ENCODE measurements around the gene GSTT4.
"Not testable (repeated sequence)": the region's sequence is repeated elsewhere in the genome, so short reads cannot be mapped to it uniquely, and the experiment has no call there.

GSTT4 gene

DNA sequence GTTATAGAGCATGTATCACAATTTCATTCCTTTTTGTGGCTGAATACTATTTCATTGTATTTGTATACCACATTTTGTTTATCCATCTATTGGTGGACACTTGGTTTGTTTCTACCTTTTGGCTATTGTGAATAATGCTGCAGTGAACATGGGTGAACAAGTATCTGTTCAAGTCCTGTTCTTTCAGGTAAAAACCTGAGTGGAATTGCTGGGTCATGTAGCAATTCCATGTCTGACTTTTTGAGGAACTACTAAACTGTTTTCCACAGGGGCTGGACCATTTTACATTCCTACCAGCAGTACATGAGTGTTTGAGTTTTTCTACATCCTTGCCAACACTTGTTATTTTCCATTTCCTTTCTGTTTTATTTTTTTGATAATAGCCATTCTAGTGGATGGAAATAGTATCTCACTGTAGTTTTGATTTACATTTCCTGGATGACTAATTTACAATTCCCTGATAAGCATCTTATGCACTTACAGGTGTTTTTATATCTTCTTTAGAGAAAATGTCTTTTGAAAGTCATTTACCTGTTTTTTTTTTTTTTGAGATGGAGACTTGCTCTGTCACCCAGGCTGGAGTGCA is 18.0 kb upstream of the GSTT4 start:
- DNase-seq = no peak

DNA sequence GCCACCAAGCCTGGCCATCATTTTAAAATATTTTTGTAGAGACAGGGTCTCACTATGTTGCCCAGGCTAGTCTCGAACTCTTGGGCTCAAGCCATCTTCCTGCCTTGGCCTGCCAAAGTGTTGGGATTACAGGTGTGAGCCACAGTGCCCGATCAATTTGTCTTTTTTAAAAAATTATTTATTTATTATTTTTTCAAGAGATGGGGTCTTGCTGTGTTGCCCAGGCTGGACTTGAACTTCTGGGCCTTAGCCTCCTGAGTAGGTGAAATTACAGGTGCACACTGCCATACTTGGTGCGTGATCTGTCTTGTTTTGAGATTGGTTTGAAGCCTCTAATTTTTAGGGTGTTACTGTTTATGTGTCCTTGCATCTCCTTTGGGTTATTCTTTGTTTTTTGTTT is 16.1 kb upstream of the GSTT4 start:
- DNase-seq = no peak

DNA sequence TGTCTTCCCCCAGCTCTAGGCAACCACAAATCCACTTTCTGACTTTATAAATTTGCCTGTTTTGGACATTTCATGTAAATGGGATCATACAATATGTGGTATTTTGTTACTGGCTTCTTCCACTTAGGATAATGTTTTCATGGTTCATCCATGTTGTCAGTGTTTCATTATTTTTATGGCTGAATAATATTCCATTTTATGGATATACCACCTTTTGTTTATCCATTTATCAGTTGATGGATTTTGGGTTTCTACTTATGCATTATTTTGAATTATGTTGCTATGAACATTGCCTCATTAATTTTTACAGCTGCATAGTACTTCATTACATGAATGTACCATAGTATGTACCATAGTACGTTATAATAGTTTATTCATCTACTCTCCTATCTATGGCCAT is 10.9 kb upstream of the GSTT4 start:
- DNase-seq = no peak

DNA sequence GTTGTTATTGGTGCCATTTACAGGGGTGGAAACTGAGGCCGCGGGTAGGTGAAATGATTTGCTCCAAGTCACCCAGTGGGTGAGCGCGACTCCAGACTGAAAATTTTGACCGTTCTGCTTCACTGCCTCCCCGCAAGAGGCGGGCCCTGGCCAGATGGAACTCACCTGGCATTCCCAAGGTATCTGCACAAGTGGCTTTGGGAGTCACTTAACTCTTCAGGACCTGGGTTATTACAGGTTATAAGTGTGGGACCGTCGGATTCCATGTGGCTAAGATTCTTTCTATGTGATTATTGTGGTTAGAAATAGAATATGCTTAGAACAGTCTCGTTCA is 6.4 kb upstream of the GSTT4 start:
- DNase-seq = no peak

DNA sequence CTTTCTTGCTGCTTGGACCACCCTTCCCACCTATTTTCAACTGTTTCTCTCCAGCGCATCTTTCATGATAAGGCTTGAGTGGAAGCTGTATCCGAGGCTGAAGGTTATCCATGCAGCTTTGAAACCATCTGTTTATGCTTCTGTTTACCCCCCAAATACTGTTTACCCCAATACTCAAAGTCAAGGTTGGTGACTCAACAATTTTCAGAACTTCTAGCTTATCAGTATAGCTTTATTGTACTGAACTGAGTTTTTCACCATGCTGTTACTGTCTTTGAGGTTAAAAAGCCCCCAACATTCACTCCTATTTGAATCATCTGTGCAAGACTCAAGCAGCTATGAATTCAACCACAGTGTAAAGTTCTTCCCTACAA is 4.8 kb upstream of the GSTT4 start:
- DNase-seq = no peak

DNA sequence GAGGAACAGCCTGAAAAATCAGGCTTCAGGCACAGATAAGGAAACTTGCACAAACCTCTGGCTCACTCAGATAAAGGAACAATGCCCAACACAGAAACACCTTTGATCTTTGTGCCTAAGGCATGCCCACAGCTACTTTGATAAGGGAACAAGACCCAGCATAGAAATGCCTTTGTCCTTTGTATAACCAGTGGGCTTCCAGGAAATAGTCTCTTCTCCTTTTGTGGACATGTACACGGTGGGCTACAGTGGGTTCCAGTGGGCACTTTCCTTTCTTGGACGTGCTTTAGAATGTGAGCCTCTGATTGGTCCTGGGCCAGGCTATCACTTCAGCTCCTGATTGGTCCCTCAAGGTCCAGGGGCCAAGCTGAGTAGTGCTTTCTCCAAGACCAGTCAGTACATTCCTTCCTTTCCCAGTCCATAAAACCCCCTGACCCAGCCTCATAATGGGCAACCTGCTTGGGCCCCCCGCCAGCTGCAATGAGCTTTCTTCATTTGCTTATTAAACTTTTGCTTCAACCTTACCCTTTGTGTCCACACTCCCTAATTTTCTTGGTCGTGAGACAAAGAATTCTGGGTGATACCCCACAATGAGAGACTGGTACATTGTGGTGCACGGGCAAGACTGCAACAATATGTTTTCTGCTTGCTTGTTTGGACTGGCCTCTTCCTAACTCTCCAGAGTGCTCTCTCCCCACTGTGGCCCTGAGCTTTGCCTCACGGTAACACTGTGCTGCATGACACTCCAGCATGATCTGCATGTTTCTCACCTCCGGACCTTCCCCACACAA is 4.2 kb upstream of the GSTT4 start:
- no peak for DNase-seq

DNA sequence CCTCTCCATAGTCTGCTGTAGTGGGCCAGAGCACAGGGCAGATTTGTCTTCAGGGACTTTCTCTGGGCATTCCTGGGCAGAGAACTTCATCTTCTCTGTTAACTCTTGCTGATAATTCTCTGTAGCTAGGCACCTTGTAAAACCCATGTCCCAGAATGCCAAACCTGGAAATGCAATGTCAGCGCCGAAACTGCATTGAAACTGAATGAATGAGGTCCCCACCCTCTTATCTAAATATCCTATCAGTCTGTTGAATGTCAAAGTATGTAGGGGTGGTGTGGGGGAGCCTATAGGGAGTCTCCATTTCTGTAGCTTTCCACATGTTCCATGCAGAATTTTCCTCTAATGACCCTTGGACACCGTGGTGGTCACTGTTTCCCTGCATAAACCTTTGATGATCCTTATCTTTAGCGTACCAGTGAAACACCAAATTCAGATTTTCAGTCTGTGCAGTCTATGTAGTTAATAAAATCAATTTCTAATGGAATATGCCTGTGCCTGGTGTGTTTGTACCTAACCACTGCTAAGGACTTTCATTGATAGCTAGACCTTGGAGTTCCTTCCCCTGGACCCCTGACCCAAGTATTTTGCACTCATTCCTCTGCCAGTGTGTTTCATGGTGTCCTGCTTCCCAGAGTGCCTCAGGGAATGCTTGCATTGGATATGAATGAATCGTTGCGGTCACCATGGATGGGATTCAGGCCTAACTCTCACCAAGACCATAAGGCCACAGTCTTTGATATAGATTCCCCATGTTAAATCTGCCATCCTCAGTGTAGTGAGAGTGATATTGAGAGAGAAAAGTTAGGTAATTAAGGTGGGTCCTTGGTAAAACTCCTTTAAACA is 3.4 kb upstream of the GSTT4 start:
- no peak for DNase-seq

DNA sequence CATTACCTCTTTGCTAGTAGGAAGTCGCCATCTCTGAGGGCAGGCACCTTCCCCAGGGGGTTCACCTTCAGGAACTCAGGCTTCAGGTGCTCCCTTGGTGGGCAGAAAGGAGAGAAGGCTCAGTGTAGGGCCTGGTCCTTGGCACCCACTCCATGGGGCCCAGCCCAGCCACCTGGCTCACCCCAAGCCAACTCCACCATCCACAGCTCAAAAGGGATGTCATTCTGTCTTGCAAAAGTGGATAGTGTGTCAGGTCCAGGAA is 2.7 kb upstream of the GSTT4 start:
- DNase-seq = no peak

DNA sequence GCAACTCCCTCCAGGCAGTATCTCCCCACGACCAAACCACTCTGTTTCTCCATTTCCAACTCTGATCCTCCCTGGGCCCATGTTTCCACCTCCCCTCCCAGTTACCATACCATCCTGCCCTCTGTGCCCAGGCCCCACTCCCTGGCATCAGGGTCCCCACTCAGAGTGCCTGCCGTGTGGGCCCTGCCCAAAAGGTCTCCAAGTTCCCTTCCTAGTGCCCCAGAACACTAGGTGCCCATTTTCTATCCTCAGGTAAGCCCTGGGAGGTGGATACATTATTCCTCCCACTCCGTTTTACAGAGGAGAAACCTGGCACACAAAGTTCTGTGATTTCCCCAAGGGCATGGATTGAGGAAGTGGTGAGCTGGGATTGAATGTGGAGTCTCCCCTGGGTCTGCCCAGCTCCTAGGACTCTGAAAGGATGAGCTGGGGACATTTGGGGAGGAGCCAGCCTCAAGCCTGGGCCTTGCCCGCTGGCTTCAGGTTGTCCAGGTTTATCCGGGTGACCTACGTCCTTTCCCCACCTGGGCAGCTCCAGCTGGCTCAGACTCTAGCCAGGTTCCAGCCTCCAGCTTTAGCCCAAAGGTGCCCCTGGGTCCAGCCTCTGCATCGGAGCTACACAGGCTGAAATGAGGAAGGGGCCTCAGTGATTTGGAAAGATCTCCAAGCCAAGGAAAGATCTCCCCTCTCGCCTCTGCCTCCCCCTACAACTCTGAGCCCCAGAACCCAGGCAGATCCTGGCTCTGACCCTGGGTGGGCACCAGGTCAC is 2.2 kb upstream of the GSTT4 start:
- DNase-seq = no peak

DNA sequence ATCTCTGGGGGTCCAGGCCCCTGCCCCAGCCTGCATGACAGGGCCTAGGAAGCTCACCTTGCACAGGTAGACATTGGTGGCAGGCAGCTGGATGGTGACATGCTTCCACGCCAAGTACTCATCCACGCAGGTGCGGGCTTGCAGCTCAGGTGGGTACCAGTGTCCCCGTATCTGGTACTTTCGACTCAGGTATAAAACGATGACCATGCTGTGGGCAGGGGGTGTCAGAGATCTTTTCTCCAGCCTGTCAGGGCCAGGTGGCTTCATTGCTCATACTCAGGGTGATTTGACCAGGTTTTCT is 1.6 kb upstream of the GSTT4 start:
- DNase-seq = no peak

DNA sequence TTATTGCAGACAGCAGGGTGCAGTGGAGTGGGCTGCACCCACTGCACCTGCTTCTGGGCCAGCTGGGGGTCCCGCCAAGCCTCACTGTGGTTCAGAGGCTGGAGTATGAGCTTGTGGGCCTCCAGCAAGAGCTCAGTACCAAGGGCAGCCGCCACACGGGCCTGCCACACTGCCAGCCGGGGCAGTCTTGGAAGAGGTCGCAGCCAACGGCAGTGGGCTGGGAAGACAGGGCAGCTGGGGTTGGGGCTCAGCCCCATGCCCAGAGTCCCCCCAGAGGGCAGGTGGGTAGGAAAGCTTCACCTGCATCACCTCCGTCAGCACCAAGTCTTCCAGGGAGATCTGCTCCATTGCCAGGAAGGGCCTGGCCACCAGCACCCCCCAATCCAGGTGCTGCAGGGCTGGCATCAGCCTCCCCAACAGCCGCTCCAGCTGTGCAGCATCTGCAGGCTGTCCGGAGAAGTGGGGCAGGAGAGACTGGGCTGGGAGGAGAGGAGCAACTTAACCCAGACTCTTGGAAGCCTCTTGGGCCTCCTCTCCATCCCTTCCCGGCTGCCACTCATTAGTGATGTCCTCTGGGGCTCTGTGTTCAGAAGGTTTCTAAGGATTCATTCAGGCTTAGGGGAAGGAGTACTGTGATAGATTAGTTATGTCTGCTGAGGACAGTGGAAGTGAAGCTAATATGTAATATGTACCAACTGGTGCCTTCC is 1.1 kb upstream of the GSTT4 start:
- no peak for DNase-seq

DNA sequence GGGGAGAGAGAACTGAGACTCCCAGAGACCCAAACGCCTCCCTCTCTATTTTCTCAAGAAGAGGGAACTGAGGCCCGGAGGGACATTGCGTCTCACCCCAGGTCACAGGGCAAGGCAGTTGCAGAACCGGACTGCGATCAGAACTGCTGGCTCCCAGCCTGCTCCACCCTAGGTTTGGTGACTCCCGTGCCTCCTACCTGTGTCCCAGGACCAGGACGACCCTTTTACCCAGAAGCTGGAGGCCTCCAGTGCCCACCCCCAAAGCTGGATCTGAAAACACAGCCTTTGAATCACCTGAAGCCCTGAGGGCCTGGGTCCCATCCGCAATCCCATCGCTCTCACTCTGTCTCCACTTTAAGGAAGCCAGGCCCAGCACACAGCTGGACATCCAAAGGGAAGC is 1.4 kb downstream of the GSTT4 start:
- no peak for DNase-seq

DNA sequence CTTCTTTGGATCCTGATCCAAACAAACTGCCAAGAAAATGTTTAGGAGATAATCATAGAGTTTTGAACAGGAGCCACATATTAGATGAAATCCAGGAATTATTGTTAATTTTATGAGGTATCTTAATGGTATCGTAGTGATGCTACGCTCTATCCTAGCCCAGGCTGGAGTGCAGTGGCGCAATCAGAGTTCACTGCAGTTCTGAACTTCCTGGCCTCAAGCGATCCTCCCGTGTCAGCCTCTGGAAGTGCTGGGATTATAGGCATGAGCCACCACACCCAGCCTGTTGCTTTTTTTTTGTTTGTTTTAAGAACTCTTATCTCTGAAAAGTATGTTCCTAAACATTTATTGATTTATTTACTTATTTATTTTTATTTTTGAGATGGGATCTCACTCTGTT is 2.4 kb downstream of the GSTT4 start:
- DNase-seq = no peak

DNA sequence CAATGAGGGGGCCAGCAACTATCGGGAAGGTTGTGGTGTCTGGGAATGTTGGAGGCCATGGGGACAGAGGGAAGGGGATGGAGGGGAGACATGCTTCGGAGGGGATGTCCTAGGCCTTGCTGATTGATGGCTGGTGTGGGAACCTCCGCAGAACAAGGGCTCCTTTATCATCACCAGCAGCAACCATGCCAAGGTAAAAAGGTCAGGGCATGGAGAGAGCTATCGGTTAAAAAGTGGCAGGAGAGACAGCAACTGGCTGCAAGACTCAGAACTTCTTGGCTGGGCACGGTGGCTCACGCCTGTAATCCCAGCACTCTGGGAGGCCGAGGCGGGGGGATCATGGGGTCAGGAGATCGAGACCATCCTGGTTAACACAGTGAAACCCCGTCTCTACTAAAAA is 3.0 kb downstream of the GSTT4 start:
- DNase-seq = no peak

DNA sequence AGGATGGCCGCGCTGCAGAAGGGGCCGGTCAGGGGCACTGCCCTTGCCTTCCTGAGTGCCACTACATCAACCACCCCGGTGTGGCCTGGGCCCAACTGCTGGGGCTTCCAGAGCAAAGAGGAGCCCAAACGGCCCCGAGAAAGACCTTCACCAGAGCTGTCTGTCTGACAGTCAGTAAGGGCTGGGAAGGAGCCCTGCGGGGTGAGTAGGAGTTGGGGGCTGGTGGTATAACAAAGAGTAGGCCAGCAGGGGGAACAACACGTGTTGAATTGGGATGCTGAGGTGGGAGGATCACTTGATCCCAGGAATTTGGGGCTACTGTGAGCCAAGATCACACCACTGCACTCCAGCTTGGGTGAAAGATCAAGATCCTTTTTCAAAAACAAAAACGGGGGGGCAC is 3.9 kb downstream of the GSTT4 start:
- no peak for DNase-seq

DNA sequence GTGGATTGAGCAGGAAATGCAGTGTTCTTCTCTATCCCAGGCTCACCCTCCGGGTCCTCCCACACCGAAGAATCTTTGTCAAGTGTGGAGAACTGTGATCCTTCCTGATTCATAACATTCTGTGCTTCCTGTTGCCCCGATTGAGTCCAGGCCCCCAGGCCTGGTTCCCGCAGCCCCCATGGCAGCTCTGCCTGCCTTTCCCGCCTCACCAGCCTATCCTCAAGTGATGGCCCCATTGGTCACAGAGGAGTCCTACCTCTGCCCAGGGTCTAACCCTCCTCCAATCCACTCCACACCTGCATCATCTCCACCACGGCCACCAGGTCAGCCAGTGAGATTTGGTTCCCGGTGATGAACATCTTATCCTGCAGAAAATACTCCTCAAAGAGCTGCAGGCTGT is 5.5 kb downstream of the GSTT4 start:
- DNase-seq = not testable (repeated sequence)

DNA sequence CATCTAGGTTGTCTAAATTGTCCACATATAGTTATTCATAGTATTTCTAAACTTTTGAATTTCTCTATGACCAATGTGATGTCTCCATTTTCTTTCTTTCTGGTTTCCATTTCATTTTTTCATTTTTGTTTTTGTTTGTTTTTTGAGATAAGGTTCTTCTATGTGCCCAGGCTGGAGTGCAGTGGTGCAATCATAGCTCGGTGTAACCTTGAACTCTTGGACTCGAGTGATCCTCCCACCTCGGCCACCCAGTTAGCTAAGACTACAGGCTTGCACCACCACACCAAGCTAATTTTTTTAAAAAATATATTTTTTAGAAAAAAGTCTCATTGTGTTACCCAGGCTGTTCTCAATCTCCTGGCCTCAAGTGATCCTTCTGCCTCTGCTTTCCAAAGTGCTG is 8.2 kb downstream of the GSTT4 start:
- DNase-seq = no peak

DNA sequence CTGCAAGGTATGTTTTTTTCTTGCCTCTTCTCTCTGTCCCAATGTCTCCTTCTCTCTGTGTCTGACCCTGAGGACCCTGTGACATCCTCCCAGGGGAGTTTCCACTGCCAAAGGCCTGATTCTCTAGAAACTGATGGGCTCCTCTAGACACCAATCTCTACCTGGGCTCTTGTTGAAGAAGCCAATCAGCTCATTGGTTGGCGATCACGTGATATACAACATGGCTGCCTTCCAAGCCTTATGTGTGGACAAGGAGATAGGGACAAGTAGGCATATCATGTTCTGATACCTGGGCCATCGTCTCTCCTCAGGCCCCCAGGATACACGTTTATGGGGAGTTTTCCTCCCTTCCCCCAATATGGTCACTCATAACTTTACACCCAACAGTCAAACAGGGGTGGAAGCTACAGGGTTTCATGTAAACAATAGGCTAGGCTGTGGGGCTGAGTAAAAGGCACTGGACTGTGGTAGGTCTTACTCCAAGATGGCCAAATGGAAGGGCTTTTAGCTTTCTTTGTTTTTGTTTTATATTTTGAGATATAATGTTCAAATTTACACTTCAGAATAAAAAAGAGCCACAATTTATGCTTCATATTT is 11.6 kb downstream of the GSTT4 start:
- not testable (repeated sequence) for DNase-seq

DNA sequence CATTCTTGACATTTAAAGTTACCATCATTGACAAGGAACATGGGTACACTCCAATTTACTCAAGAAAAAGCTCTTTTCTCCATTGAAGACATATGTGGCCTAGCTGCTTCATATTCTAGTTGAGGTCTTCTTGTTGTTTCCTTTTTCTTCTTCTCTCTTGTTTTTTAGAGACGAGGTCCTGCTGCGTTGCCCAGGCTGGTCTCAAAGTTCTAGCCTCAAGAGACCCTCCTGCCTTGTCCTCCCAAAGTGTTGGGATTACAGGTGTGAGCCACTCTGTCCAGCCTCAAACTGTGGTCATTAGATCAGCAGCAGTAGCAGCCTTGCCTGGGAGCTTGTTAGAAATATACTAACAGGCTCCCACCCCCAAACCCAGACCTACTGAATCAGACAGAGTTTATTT is 12.2 kb downstream of the GSTT4 start:
- DNase-seq = not testable (repeated sequence)

DNA sequence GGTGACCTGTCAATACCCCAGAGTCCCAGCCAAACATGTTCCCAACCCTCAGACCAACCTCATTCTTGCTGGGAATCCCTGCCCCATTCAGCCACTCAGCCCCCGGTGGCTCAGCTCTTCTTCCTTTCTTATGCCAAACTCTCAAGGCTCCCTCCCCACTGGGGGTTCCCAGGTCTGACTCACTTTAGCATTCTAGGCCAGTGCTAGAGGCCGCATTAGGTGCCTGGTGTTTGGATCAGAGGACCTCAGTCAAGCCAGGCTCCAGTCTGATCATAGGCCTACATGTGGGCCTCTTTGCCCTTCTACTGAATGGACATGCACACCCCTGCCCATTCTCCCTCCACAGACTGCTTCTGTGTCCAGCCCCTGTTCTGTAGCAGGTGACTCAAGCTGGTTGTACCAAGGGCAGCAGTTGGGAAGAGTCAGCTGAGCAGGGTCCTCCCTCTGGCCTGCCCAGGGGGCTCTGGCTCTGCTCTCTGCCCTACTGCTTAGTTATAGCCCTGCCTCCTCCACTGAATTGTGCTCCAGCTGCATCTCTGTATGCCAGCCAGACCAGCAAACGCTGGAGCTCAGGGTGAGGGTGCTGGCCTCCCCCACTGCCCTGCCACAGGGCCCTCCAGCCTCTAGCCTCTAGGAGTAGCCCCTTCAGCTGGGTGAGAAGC is 15.5 kb downstream of the GSTT4 start:
- DNase-seq = not testable (repeated sequence)

DNA sequence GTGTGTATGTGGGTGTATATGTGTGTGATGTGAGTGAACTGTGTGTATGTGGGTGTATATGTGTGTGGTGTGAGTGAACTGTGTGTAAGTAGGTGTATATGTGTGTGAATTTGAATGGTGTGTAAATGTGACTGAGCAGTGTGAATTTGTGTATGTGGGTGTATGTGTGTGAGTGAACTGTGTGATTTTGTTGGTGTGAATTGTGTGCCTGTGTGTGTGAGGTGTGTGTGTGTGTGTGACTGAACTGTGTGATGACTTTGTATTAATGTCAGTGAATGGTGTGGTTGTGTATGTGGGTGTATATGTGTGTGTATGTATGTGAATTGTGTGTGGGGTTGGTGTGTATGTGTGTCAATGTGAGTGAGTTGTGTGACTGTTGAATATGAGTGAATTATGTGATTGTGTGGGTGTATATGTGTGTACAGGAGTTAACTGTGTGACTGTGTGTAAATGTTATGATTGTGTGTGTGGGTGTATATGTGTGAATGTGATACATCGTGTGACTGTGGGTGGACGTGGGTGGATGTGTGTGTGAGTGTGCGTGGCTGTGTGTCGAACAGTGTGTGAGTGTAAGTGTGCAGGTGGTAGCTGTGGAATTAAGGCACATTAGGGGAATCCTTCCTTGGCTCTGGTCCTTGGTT is 18.6 kb downstream of the GSTT4 start:
- not testable (repeated sequence) for DNase-seq

DNA sequence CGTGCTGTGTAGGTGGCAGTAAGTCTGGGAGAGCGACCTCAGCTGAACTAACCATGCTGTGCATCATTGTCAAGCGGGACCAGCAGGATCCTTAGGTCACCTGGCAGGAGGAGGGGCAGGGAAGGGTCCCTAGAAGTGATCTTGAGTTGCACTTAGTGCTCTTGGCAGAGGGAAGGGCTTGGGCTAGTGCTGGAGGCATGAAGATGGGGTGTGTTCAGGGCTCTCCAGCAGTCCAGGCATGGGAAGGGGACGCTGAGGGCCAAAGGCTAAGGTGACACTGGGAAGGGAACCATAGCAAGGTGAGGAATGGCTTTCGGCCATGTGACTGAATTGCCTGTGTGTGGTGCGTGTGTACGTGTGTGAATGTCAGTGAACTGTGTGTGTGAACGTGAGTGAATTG is 19.2 kb downstream of the GSTT4 start:
- DNase-seq = not testable (repeated sequence)

Measured in GOT3 (cell line).